H4 (cell line): Measurements from ENCODE around the gene CHD2. TPM values are rescaled to one million over a fixed set of nuclear protein-coding genes. Genes with fewer than 3 reads are reported as not detected.
A peak's percentile ranks its signal among the peaks of the same experiment; 100 is the strongest.

Experiments used
- DNase-seq: peaks from one replicate; pipeline ENCODE4 v3.0.0-alpha.2; 2015; ENCODE audit warnings: low spot score
- total RNA-seq: library from RNA; depleted of rRNA; stranded (reverse); fragments of >200 nt; shearing (Covaris generic); gene quantifications from 2 replicates; pipeline ENCODE4 v1.2.3, GENCODE V29; 2014

Gene CHD2
- total RNA-seq, 1 experiment from 2014 or later, result 19.1 TPM

DNA sequence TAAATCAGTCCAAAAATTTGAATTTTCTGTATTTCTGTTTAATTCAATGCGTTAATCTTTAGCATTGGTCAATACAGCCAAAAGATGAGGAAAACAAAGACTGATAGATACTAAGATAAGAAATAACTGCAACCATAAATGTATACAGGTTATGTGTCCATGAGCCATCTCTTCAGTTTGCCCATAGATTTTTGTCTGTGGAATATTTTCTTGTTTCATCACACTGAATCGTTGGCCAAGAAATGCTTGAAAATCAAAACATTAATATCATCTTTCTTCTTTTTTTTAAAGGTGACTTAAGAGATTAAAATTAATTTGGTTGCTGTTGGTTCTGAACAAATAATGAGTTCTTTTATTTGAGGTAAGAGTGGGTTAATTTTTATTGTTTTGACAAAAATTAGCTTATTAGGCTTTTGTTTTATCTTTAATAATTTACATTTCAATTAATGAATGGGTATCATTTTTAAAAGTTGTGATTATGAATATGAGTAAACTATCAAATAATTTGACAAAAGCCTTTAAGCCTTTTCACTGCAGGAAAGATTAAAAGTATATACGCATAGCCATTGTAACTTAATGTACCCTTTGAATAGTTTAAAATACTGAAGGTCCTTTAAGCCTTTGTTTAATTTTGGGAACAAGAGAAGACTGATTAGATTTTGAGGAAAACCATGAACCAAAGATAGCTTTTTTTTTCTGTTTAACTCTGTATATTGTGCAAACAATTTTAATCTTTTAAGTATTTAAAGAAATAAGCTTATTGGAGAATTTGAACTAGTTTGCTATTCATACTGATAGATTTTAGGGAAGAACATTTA lies 14.7 kb upstream of the CHD2 start:
- no peak for DNase-seq

DNA sequence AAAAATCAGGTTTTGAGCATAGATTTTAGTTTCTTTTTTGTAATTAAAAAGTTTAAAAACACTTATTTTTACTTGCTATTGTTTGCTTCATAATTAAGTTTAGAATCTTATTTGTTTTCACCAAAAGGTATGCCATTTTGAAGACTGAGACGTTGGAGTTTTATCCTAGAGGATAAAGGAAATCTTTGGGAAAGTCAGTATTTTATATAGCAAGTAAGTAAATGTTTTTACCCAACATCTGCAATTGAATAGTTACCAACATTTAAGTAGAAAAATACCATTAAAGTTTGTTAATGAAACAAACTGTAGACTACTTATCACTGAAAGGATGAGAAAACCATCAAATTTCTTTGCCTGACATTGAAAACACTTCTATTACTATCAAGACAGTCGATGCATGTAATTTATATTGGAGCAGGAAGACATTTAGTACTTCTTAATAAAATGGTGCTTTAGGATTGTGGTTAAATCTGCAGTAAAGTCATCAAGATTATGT lies 14.0 kb upstream of the CHD2 start:
- DNase-seq, result no peak

DNA sequence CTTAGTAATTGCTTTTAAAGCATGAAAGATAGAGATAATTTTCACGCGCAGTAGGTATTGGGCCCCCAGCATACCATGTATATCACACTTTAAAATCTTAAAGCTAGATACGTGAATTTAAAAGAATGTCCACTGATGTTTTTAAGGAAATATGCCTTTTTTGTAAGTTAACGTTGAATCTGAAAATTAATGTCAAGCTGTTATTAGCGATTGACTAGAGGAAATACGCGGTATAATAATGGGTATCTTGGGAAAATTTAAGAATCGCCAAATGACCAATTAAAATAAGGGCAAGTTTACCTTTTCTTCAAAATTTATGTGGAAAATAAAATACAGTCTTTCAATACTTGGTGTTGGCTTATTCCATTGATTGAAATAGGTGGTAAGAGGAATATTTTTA lies 13.3 kb upstream of the CHD2 start:
- no peak for DNase-seq

DNA sequence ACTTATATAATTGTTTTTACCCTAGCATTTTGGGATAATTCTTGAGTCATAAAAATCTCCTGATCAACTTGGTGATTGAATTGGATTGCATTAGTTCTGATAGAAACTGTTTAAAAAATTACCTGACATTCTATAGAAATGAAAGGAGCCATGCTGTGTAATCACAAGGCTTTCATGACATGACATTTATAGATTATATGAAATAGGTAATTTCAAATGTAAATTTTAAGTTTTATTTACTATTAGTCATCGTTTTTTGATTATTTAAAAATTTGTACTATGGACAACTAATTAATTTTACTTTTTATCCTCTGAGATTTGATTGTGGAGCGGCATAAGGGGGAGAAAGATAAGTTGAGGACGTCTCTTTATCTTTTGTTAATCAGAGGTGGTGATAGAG lies 12.3 kb upstream of the CHD2 start:
- DNase-seq, result no peak

DNA sequence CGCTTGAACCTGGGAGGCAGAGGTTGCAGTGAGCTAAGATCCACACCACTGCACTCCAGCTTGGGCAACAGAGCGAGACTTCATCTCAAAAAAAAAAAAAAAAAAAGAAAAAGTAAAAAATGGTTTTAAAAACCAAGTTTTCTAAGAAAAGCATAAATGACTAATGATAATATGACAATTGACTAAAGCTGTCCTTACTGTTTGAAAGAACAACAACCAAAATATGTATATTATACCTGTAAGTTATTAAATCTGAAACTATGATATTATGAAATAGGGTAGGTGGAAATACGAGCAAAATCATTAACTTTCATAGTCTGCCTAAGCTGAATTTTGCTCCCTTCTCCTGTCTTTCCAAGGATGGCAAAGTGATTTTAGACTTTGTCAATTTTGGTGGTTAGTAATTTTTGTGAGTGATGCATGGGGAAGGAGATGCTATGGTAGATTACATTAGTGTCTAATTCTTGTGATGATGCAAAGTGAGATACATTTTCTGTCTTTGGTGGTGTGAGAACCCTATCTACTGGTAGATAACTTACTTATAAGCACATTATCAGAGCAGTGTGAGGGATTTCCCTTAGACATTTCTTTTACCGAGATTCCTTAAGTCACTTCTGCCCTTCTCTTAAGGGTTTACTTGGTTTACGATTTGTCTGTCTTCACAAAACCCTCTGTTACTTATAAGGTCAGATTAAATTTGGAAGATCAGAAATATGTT lies 10.6 kb upstream of the CHD2 start:
- no peak for DNase-seq

DNA sequence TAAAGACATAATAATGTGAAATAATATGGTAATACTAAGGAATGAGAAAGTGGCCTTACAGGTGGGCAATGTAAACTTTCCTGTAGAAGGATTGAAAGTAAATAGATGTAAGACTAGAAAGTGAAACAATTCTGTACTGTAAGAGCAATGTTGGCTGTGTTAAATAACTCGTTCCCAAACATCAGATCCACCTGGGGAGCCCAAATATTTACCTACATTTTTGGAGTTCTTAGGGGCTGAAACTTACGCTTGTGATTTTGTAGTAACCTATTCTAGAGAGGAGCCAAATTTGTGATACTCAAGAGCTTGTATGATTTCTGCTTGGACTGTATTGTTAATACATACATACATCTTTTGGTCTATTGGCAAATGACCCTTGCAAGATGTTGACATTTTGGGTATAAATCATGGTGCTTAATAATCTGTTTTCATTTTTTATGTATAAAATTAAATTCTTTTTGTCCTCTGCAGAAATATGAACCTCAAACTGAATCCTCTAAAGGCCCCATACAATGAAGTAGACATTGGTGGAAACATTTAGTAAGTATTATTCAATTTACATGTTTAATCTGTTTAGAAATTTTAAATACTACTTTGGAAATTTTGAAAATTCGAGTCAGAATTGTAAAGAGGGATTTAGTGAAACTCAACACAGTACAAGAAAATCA lies 8.5 kb upstream of the CHD2 start:
- DNase-seq, result no peak

DNA sequence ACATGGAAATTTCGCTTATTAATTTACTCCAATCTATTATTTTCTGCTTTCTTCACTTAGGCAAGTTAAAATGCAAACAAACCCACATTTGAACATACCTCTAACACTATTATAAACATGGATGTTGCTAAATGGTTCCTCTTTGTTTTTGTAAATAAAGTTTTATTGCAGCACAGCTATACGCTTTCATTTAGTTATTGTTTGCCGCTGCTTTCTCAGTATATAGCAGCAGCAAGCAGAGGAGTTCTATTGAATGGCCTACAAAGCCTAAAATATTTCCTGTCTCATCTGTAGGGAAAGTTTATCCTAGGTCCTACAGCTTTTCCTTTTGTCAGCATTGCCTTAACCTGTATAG lies 7.9 kb upstream of the CHD2 start:
- no peak for DNase-seq

DNA sequence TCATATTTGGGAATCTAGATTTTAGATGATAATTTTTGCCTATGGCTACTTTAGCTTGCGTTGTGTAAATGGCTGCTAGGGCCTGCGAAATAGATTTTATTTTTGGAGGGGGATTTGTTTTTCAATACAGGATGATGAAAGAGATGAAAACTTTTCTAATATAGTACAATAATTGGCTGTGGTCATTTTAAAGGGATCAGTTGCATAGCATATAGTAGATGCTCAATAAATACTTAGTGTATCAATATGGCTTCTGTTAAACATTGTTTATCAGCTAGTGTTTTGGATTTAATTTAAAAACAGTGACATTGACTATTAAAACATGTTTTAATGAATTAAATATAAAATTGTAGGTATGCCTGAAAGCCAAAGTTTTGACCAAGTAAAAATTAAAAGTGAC lies 6.9 kb upstream of the CHD2 start:
- DNase-seq, result no peak

DNA sequence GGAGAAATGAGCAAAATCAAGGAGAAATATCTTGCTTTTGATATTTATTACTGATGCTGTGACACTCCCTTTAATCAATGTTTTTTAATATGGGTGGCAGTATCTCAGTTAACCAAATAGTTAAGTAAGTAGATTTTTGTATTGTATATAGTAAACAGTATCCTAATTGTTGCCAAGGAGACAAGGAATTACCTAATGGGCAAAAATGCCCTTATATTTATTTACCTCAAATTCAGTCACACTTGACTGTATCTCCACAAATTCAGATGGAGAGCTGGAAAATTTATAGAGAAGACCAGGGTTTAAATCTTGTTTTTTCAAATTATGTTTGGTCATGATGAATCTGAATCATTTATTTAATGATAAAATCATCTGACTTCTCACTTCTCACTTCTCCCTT lies 3.6 kb upstream of the CHD2 start:
- no peak for DNase-seq

DNA sequence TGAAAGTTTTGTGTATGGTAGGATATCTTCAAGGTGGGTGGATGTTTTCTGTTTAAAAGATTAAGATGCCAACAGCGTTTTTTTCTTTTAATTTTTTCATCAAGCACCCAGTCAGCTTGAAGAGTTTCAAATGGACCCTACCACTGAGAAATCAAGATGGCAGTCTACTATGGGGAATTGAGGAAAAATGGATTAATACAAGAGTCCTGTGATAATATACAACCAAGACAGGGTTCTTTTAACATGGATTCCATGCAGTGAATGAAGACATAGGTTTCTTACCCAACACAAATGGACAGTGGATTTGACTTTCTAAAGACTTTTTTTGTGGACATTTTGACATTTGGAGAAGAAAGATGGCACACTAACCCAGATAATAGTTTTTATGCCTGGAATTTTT lies 2.5 kb upstream of the CHD2 start:
- DNase-seq, result no peak

DNA sequence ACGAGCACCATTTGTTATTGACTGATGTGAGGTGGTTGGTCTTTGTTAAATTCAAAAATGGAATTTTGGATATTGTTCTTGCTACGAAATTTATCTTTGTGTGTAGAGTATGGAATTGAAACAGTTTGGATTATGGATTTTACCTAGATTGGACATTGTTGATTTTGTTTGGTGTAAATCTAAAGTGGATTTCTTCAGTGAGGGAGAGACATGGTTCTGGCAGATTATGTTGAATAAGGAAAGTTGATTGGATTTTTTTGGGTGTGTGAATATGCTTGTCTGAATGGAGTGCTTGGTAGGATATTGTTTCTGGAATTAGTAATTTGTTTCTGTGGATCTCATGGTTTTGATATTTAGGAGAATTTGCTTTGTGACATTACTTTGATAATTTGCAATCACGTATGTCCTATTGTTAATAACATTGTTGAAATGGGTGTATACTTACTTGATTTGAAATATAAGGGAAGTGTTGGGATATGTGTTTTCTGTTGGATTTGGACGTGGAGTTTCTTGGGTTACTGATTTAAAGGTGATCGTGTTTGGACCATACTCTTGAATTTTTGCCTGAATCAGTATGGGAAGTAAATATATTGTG lies 1.0 kb upstream of the CHD2 start:
- DNase-seq, result no peak

DNA sequence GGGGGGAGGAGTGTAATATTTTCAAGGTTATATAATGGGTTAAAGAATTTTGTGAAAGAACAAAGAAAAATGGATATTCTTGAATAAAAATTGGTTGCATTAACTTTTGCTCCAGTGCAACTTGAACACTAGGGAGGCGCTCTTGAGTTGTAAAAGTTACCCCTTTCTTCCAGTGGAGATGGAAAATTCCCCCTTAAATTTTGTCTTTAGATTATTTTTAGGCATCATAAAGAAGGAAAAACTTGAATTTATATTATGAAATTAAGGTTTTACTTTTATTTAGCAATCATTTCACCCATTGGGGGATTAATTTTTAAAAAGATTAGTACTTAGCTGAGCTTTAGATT lies 550 bp upstream of the CHD2 start:
- no peak for DNase-seq

DNA sequence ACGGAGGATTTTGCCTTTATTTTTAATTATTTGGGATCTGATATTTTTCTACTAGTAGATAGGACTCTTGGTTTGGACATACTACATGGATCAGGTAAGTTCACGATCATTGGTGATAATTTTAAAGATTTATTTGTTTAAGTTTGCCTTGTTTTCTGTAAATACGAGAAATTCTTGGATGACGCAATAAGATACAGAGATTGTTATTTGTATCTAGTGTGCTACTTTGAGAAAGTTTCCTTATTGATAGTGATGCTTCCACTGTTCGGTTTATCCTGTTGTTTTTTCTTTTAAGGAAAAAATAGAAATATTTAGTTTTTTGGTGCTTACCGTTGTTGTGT lies 577 bp downstream of the CHD2 start:
- DNase-seq, result no peak

DNA sequence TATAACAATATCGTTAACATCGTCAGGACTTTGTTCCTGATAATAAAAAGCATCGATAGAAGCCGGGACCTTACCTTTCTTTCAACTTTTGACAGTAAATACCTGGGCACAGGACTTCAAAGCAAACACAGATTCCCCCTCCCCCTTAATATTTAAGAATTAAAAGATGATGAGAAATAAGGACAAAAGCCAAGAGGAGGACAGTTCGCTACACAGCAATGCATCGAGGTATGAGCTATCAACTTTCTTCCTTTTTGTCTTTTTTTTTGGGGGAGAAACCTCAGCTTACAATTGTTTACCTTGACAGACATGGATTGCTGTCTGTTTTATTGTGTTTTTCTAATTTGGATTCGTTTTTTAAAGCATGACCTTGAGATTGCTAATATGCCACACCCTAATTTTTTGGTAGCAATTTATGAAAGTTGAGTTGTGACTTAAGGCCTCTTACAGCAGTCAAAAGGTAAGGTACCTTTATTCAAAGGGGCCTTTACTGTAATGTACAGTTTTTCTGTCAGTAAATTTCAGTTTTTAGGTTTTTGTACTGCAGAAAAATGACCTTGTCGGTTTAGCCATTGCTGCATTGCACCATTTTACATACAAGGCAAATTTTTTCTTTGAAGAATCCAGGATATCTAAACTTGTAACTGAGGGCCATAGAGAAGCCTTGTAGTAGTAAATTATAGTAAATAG lies 1.1 kb downstream of the CHD2 start:
- DNase-seq, result no peak

DNA sequence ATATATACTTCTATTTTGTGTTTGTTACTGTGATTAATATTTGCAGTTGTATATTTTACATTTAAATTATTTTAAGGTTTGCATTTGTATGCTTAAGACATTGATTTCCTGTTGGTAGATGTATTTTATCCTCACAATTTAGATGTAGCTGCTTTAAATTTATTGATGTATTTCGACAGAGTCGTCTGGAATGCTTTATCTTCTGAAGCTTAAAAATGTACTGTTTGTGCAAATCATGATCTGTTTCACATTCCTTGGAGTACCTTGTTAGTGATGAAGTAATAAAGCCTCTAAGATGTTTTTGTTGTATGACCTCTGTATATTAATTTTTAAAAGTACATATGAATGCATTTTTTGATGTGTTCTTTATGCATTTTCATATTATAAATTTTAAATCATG lies 1.9 kb downstream of the CHD2 start:
- DNase-seq, result no peak

DNA sequence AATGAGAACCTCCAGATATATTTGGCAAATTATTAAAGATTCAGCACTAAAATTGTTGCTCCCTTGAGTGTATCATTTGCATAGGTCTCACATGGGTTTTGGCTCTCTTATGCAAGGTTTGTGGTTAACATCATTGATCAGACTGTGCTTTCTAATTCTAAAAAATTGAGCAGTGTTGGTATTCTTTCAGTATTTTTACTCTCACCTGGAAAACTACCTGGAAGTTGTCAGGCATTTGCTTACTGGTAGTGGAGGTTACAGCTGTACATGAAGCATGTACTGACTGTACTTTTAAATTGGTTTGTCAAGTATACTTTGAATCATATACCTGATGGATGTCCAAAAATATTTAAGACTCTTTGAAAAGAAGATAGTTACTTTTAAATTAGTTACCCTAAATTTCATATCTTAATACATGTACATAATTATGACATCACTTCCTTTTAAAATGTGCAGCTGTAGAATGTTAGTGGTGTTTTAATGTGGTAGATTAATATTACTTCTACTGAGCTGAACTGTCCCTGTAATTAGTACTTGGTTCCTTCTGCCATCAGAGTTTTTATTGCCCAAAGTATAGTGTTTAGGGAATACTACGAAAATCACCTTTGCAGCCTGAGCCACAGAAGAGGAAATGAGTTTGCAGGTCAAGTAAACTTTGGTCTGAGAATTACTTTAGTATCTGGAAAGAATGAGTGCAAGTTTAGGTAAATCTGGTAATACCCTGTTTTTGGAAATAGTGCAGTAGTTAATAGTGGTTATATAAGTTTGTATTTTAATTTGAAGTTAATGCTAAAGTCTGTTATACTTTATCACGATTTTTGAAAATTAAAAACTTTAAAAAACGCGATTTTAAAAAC lies 2.8 kb downstream of the CHD2 start:
- DNase-seq, result no peak

DNA sequence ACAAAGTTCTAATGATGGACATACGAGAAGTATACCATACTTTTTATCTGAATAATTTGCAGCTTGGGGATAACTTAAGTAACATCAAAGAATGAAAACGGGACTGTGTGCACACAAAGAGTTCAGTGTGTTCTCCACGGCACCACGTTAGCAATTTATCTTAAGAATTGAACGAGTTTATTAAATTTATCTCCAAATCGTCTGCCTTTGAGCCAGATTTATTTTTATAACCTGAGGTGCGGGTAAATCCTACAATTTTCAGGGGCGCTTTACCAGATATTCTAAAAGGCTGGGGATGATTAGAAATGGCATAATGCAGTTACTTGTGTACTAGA lies 3.5 kb downstream of the CHD2 start:
- no peak for DNase-seq

DNA sequence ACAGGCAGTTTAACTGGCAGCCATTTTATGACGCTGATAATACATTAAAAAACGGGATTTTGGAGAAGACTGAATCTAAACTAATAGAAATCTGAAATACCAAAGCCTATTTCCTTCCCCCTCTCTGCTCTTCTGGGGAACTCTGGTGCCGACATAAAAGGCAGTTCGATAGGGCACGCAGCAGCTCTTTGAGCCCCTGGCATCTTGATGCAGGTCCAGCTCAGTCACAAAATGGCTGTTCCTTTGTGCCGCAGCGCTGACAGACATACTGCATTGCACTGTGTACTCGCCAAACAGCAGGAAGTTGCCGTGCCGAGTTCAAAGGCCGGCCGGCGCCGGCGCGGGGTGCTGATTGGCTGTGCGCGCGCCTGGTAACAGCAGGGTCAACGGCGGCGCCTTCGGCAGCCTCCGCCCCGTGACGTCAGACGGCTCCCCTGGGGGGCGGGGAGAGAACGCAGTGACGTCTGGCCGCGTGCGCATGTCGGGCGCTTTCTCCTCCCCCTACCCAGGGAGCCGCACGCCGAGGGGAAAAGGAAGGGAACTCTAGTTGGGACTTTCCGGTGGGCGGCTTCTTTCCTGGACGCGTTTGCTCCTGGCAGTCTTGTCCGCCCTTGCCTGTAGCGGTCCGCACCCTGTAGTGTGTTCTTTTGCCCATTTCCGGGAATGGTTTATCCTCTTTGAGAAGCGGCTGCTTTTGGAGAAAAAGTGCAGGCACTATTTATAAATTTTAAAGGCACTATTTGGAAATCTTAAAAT lies 4.0 kb downstream of the CHD2 start:
- DNase-seq, result peak; percentile 97

DNA sequence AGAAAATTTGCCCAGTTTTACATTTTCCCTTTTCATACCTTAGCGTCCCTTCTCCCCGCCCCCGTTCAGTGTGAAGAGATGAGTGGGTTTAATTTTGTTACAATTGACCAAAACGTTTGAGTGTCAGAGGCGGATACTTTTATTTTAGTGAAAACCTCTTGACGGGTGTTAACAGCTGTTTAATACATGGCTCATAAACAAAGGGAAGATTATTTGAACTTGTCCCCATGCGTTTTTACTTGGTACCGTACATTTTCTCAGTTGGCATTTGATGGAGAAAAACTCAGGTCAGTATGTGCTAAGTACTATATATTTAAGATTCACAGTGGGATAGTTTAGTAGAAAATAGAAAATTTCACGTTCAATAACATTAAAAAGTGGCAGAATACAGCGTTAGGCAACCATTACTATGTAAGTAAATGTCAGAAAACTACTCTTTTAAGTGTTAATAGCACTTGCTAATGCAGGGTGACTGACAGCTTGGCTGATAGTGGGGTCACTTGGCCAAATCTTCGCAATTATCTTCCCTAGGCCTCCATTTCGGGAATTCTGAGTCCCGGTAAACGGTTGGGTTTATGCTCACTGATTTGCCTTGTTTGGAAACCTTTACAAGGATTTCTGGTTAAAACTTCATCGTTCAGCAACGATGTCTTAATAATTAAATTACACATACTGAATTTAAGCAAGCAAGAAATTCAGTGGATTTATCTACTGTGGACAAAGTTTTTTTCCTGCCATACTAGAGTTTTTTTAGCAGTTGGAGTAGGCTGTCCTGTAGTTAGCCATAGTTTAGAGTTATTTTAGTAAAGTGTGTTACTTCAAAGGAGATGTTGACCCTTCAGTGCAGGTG lies 4.8 kb downstream of the CHD2 start:
- DNase-seq, result no peak

DNA sequence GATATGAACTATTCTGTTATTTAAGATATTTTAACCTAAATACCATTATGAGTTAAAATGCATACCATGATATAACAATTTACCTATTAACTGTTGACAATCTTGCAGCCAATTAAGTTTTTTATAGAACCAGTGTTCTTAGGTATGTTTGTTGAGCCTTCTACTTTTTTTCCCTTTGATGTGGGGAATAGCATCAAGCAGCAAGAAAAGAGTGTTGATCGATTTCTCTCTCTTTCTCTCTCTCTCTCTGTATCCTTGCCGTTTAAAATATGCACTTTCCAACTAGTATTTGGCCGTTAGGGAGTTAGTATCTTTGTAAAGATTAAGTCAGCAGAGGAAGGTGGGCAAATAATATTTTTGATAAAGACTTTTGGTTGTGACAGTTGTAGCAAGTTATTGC lies 5.9 kb downstream of the CHD2 start:
- no peak for DNase-seq
